ENCODE results near the gene PIEZO2. TPM values are rescaled to one million over a fixed set of nuclear protein-coding genes. Genes with fewer than 3 reads are reported as not detected.

PIEZO2 gene
- total and polyA plus RNA-seq, 4 donors = 2.6 to 233 (median 18.8) TPM

DNA sequence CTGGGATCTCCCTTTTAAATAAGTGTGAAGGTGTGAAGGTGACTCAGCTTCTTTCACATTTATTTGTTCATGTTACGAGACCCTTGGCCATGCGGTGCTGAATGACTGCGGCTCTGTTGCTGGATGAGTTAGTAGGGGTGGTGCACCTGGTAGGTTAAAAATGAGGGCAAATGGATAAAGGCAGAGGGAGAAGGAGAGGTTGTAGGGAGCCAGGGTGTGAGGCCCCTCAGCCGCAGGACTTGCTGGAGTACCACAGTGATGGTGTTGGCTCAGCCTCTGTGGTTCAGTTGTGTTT is 459.4 kb downstream of the PIEZO2 start:
- no peak overlapping the region for H3K9ac ChIP-seq (ENCODE audit: insufficient read depth in 1 of 2, low read length in 2 of 2)
- no peak overlapping the region for H3K27ac ChIP-seq (ENCODE audit: low read depth in 1 of 2, low read length in 1 of 2)
- TF ChIP-seq, protein P1, sequence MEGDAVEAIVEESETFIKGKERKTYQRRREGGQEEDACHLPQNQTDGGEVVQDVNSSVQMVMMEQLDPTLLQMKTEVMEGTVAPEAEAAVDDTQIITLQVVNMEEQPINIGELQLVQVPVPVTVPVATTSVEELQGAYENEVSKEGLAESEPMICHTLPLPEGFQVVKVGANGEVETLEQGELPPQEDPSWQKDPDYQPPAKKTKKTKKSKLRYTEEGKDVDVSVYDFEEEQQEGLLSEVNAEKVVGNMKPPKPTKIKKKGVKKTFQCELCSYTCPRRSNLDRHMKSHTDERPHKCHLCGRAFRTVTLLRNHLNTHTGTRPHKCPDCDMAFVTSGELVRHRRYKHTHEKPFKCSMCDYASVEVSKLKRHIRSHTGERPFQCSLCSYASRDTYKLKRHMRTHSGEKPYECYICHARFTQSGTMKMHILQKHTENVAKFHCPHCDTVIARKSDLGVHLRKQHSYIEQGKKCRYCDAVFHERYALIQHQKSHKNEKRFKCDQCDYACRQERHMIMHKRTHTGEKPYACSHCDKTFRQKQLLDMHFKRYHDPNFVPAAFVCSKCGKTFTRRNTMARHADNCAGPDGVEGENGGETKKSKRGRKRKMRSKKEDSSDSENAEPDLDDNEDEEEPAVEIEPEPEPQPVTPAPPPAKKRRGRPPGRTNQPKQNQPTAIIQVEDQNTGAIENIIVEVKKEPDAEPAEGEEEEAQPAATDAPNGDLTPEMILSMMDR (IDR thresholded peaks at IDR 0.05; ENCODE audit: control extremely low read depth, extremely low read depth) = no peak
- 88 to 94% methylated on average over 4 of the region's 4 CpGs for WGBS, 2 donors
- peaks cover 0 to 65% (median 22%) of the 10 kb centered on the region in 4 donors for H3K36me3 ChIP-seq (ENCODE audit: control insufficient read depth in 4 of 4, insufficient read depth in 4 of 4, low read length in 4 of 4)
- H3K27me3 ChIP-seq (ENCODE audit: control insufficient read depth in 3 of 3, insufficient read depth in 3 of 3, low read length in 2 of 3) = no peaks in the 10 kb centered on the region
- no peaks in the 10 kb centered on the region for H3K4me1 ChIP-seq (ENCODE audit: control insufficient read depth in 5 of 5, insufficient read depth in 5 of 5, low read length in 5 of 5)
- no peaks in the 10 kb centered on the region for H3K9me3 ChIP-seq (ENCODE audit: control insufficient read depth in 4 of 4, insufficient read depth in 3 of 4, low read length in 3 of 4)
- no peak for ATAC-seq (ENCODE audit: insufficient read depth, low FRiP score)
- DNase-seq = no peak
- no peak overlapping the region for H3K4me3 ChIP-seq

DNA sequence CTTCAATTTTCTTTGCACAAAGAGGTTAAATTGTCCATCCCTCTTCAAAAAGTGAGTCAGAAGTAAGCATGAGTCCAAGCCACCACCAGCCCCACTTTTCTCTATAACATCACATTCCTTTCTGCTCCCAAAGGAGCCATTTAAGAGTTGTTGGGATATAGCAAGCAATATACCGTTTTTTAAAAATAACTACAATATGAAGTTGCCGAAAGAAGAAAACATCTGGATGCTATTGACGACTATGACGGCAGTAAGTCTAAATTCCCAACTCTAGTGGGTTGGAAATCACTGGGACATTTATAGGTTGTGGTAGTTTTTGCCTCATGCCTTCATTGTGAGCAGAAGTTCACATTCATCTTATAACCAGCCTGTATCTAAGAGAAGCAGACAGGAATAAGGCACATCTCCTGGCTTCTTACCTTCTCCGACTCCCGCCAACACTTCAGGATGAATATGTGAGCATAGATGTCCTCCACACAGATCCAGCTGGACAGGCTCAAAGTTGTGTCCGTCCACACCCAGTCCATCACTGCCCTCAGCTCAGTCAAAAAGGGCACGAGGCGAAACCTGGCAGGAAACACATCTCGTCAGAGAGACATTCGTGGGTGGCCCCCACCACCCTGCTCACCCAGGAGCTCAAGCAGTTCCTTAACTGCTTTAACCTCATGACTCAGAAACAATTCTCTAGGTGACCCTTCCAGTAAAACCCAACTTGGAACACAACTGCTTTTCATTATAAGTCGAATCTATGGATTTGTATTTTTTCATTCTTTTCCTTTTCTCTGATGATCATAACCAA is 459.9 kb downstream of the PIEZO2 start:
- TF ChIP-seq, protein P1 (IDR thresholded peaks at IDR 0.05; ENCODE audit: control extremely low read depth, extremely low read depth) = no peak
- 80 to 81% methylated on average over 12 of the region's 12 CpGs for whole genome bisulfite sequencing, 2 donors
- no peak overlapping the region for H3K27ac ChIP-seq (ENCODE audit: low read depth in 1 of 2, low read length in 1 of 2)
- no peaks in the 10 kb centered on the region for H3K4me1 ChIP-seq (ENCODE audit: control insufficient read depth in 5 of 5, insufficient read depth in 5 of 5, low read length in 5 of 5)
- no peaks in the 10 kb centered on the region for H3K27me3 ChIP-seq (ENCODE audit: control insufficient read depth in 3 of 3, insufficient read depth in 3 of 3, low read length in 2 of 3)
- DNase-seq (peak in 2 of 3 donors; percentile 15 to 56), ATAC-seq (ENCODE audit: insufficient read depth, low FRiP score) (no peak)
- no peaks in the 10 kb centered on the region for H3K9me3 ChIP-seq (ENCODE audit: control insufficient read depth in 4 of 4, insufficient read depth in 3 of 4, low read length in 3 of 4)
- no peak overlapping the region for H3K4me3 ChIP-seq
- peaks cover 0 to 67% (median 24%) of the 10 kb centered on the region in 4 donors for H3K36me3 ChIP-seq (ENCODE audit: control insufficient read depth in 4 of 4, insufficient read depth in 4 of 4, low read length in 4 of 4)
- H3K9ac ChIP-seq (ENCODE audit: insufficient read depth in 1 of 2, low read length in 2 of 2) = no peak overlapping the region

DNA sequence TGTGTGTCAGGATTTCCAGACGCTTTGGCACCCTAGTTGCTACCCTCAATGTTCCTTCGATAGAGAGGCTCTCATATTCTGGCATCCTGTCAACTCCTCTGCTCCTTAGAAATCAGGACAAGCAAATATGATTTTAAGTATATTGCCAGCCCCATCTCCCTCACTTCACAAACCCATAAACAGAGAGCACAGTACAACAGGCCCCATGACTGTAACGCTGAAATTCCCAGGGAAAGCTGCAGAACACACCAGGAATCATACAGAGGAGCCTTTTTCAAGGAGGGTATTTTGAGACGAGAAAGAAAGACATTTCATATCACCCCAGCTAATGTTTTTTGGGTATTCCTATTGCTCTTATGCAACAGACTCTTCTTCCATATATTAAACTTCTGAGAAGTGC is 460.6 kb downstream of the PIEZO2 start:
- no peak overlapping the region for H3K27ac ChIP-seq (ENCODE audit: low read depth in 1 of 2, low read length in 1 of 2)
- DNase-seq (no peak), ATAC-seq (ENCODE audit: insufficient read depth, low FRiP score) (no peak)
- no peak overlapping the region for H3K4me3 ChIP-seq
- no peaks in the 10 kb centered on the region for H3K4me1 ChIP-seq (ENCODE audit: control insufficient read depth in 5 of 5, insufficient read depth in 5 of 5, low read length in 5 of 5)
- 70 to 87% methylated on average over 4 of the region's 4 CpGs for WGBS, 2 donors
- H3K9ac ChIP-seq (ENCODE audit: insufficient read depth in 1 of 2, low read length in 2 of 2) = no peak overlapping the region
- TF ChIP-seq, protein P1 (IDR thresholded peaks at IDR 0.05; ENCODE audit: control extremely low read depth, extremely low read depth) = no peak
- peaks cover 0 to 67% (median 24%) of the 10 kb centered on the region in 4 donors for H3K36me3 ChIP-seq (ENCODE audit: control insufficient read depth in 4 of 4, insufficient read depth in 4 of 4, low read length in 4 of 4)
- no peaks in the 10 kb centered on the region for H3K9me3 ChIP-seq (ENCODE audit: control insufficient read depth in 4 of 4, insufficient read depth in 3 of 4, low read length in 3 of 4)
- no peaks in the 10 kb centered on the region for H3K27me3 ChIP-seq (ENCODE audit: control insufficient read depth in 3 of 3, insufficient read depth in 3 of 3, low read length in 2 of 3)
